ENCODE results near the gene KCNK4. TPM values are rescaled to one million over a fixed set of nuclear protein-coding genes. Genes with fewer than 3 reads are reported as not detected.

The KCNK4 gene
- polyA plus RNA-seq, 1 donor from 2014 or later, result 1.0 TPM

GRCh38 chr11:64349404-64349803, 58.3 kb downstream of the KCNK4 start:
- no peak for TF ChIP-seq EP300 (conservative IDR thresholded peaks at IDR 0.05; ENCODE audit: poor library complexity, severe bottlenecking)
- Histone ChIP-seq H4K20me1 (ENCODE audit: insufficient read depth) (no peaks in the 10 kb centered on the region), H3K9ac (ENCODE audit: low read length) (no peak overlapping the region)

More at GRCh38 chr11:64349404-64349803, 58.3 kb downstream of the KCNK4 start:
- H3K79me2 ChIP-seq (replicated peaks; ENCODE audit: insufficient read depth, low read length), result no peaks in the 10 kb centered on the region
- no peaks in the 10 kb centered on the region for H3K27me3 ChIP-seq (ENCODE audit: insufficient read depth, low read depth, low read length)
- no peak overlapping the region for H3K27ac ChIP-seq (ENCODE audit: low read length)
- no peak overlapping the region for H3K4me2 ChIP-seq (ENCODE audit: low read length)
- H3K9me2 ChIP-seq (ENCODE audit: insufficient read depth, low read length), result no peaks in the 10 kb centered on the region
- no peaks in the 10 kb centered on the region for H3K36me3 ChIP-seq (ENCODE audit: insufficient read depth, low read length)
- H3K9me3 ChIP-seq (ENCODE audit: low read length), result no peaks in the 10 kb centered on the region
- no peak overlapping the region for H3K4me3 ChIP-seq (ENCODE audit: low read length)
- H2AFZ ChIP-seq (ENCODE audit: low read depth, low read length), result no peak overlapping the region
- no peaks in the 10 kb centered on the region for H3F3A ChIP-seq (ENCODE audit: insufficient read depth, low read length, poor library complexity, severe bottlenecking)

Small RNA genes lying within 50 kb of the gene (small RNA-seq; reads per million reads assigned to genes)
- gene MIR7155 (0 reads per million in 3 experiments), gene RF00019 (0 to 1.2 (median 0) reads per million in 3 experiments)

Other genes with a start within 250 kb of the KCNK4 start
- gene MACROD1, start 125.2 kb upstream of the KCNK4 start, polyA plus RNA-seq, result 19.9 and 30.8 TPM in 2 replicates
- 161 and 174 TPM in 2 replicates for gene STIP1, start 105.1 kb upstream of the KCNK4 start, polyA plus RNA-seq
- 0.89 TPM in 1 of 2 replicates, not detected in the other for gene FERMT3, start 84.6 kb upstream of the KCNK4 start, polyA plus RNA-seq
- 67.2 and 75.8 TPM in 2 replicates for gene TRPT1, start 65.1 kb upstream of the KCNK4 start, polyA plus RNA-seq
- 47.3 and 62.1 TPM in 2 replicates for gene NUDT22, start 65.0 kb upstream of the KCNK4 start, polyA plus RNA-seq
- 20.3 and 23.9 TPM in 2 replicates for gene DNAJC4, start 60.8 kb upstream of the KCNK4 start, polyA plus RNA-seq
- gene VEGFB, start 56.7 kb upstream of the KCNK4 start, polyA plus RNA-seq, result 4.8 and 6.1 TPM in 2 replicates
- gene FKBP2, start 50.2 kb upstream of the KCNK4 start, polyA plus RNA-seq, result 36.9 and 47.4 TPM in 2 replicates
- 400 and 475 TPM in 2 replicates for gene PPP1R14B, start 44.4 kb upstream of the KCNK4 start, polyA plus RNA-seq
- 2.1 and 3.4 TPM in 2 replicates for gene PLCB3, start 39.8 kb upstream of the KCNK4 start, polyA plus RNA-seq
- 219 and 228 TPM in 2 replicates for gene BAD, start 6.6 kb upstream of the KCNK4 start, polyA plus RNA-seq
- gene GPR137, start 5.5 kb upstream of the KCNK4 start, polyA plus RNA-seq, result 34.1 and 40.1 TPM in 2 replicates
- gene CATSPERZ, start 9.1 kb downstream of the KCNK4 start, polyA plus RNA-seq, result 3.4 TPM in 1 of 2 replicates, not detected in the other
- gene ESRRA, start 14.2 kb downstream of the KCNK4 start, polyA plus RNA-seq, result 29.0 and 30.0 TPM in 2 replicates
- gene TRMT112, start 26.3 kb downstream of the KCNK4 start, polyA plus RNA-seq, result 278 and 335 TPM in 2 replicates
- gene PRDX5, start 26.8 kb downstream of the KCNK4 start, polyA plus RNA-seq, result 452 and 489 TPM in 2 replicates
- gene CCDC88B, start 48.9 kb downstream of the KCNK4 start, polyA plus RNA-seq, result 1.3 and 5.4 TPM in 2 replicates
- 16.7 and 24.6 TPM in 2 replicates for gene RPS6KA4, start 67.9 kb downstream of the KCNK4 start, polyA plus RNA-seq

All from neural cell (in vitro differentiated cells).